Neural progenitor cell (in vitro differentiated cells): ENCODE measurements around the gene TOMM70.

ENCODE experiments used
- EZH2phosphoT487 ChIP-seq: fragments of 200-600 bp; sonication (generic); IDR thresholded peaks from 2 replicates; pipeline ENCODE4 v1.6.1; 2017; ENCODE audit warnings: antibody characterized with exemption
- TF ChIP-seq, protein P1 (sequence below): fragments of 200-600 bp; sonication (generic); IDR thresholded peaks from 2 replicates; pipeline ENCODE4 v1.5.1; 2017; ENCODE audit warnings: antibody characterized with exemption, mild to moderate bottlenecking

DNA sequence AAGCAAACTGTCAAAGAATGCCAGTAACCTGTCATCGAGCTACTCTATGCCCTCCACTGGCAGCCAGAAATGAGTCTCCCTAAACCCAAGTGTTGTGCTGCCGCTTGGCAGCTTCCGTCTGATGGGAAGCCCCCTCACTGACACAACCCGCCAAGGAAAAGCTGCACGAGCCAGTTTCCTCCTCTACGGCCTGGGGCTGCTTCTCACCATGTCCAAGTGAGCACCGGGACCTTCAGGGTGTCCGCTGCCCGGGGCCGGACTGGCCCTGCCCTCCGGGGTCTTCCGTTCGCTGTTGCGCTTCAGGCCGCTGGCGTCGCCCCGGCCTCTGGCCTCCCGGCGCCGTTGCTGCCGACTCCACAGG, 490 bp downstream of the TOMM70 start:
- TF ChIP-seq, protein P1, sequence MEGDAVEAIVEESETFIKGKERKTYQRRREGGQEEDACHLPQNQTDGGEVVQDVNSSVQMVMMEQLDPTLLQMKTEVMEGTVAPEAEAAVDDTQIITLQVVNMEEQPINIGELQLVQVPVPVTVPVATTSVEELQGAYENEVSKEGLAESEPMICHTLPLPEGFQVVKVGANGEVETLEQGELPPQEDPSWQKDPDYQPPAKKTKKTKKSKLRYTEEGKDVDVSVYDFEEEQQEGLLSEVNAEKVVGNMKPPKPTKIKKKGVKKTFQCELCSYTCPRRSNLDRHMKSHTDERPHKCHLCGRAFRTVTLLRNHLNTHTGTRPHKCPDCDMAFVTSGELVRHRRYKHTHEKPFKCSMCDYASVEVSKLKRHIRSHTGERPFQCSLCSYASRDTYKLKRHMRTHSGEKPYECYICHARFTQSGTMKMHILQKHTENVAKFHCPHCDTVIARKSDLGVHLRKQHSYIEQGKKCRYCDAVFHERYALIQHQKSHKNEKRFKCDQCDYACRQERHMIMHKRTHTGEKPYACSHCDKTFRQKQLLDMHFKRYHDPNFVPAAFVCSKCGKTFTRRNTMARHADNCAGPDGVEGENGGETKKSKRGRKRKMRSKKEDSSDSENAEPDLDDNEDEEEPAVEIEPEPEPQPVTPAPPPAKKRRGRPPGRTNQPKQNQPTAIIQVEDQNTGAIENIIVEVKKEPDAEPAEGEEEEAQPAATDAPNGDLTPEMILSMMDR, result no peak
- no peak for TF ChIP-seq EZH2phosphoT487
